Keratinocyte (primary cell): ENCODE results near the gene CEACAM19. TPM values are rescaled to one million over a fixed set of nuclear protein-coding genes. Genes with fewer than 3 reads are reported as not detected.

Experiments used
- DNase-seq: peaks from one replicate; pipeline ENCODE4 v3.0.0-alpha.2; 2011; ENCODE audit warnings: low read depth, missing footprints, low spot score
- FAIRE-seq: peaks from 2 replicates; lab custom pipeline; 2011; peaks lifted over from hg19 to GRCh38; lab: Jason Lieb, UNC
- H2AFZ ChIP-seq: 2 replicates; pipeline ENCODE4 v1.6.0; 2012; ENCODE audit warnings: low read length, control low read depth, inconsistent platforms; ENCODE audit not compliant: control insufficient read depth
- H3K27ac ChIP-seq: 2 replicates; pipeline ENCODE4 v1.5.1; 2011; ENCODE audit warnings: low read length; ENCODE audit not compliant: control insufficient read depth, insufficient read depth
- H3K27me3 ChIP-seq: 3 replicates; pipeline ENCODE4 v1.6.0; 2011; ENCODE audit warnings: low read length; ENCODE audit not compliant: control insufficient read depth, insufficient read depth; ENCODE audit errors: extremely low read depth
- H3K36me3 ChIP-seq, 2 experiments: 2 replicates in 1 of 2; 3 replicates in 1 of 2; pipeline ENCODE4 v1.5.1; 2011; ENCODE audit warnings: low read length in 2 of 2, mild to moderate bottlenecking in 1 of 2; ENCODE audit not compliant: control insufficient read depth in 2 of 2, insufficient read depth in 2 of 2; ENCODE audit errors: extremely low read depth in 1 of 2
- H3K4me1 ChIP-seq: 3 replicates; pipeline ENCODE4 v1.5.1; 2011; ENCODE audit warnings: low read length; ENCODE audit not compliant: control insufficient read depth, insufficient read depth; ENCODE audit errors: extremely low read depth
- H3K4me2 ChIP-seq: 3 replicates; pipeline ENCODE4 v1.6.0; 2011; ENCODE audit warnings: low read depth, low read length; ENCODE audit not compliant: control insufficient read depth, insufficient read depth; ENCODE audit errors: extremely low read depth
- H3K4me3 ChIP-seq, 3 experiments: fragments of 200-600 bp in 1 of 3; sonication (generic) in 1 of 3; 2 replicates in 2 of 3; 3 replicates in 1 of 3; pipeline ENCODE4 v1.5.1; 2011 to 2016; ENCODE audit warnings: low read length in 3 of 3, mild to moderate bottlenecking in 3 of 3, control low read depth in 2 of 3, inconsistent platforms in 1 of 3, low read depth in 1 of 3, mixed read lengths in 1 of 3, mixed run types in 1 of 3, moderate library complexity in 1 of 3; ENCODE audit not compliant: control insufficient read depth in 2 of 3, insufficient read depth in 2 of 3; ENCODE audit errors: extremely low read depth in 1 of 3
- H3K79me2 ChIP-seq: 2 replicates; pipeline ENCODE4 v1.6.0; 2012; ENCODE audit warnings: low read length; ENCODE audit not compliant: control insufficient read depth, insufficient read depth
- H3K9ac ChIP-seq: 3 replicates; pipeline ENCODE4 v1.6.0; 2011; ENCODE audit warnings: low read length; ENCODE audit not compliant: control insufficient read depth, insufficient read depth; ENCODE audit errors: extremely low read depth
- H3K9me1 ChIP-seq: 3 replicates; pipeline ENCODE4 v1.6.0; 2011; ENCODE audit warnings: low read length; ENCODE audit not compliant: control insufficient read depth, insufficient read depth; ENCODE audit errors: extremely low read depth
- H3K9me3 ChIP-seq: 2 replicates; pipeline ENCODE4 v1.5.1; 2012; ENCODE audit warnings: low read depth, low read length; ENCODE audit not compliant: control insufficient read depth
- H4K20me1 ChIP-seq: 3 replicates; pipeline ENCODE4 v1.6.0; 2011; ENCODE audit warnings: low read length; ENCODE audit not compliant: control insufficient read depth, insufficient read depth; ENCODE audit errors: extremely low read depth
- EZH2 ChIP-seq: IDR thresholded peaks from one replicate; pipeline ENCODE4 v1.6.1; 2012; ENCODE audit warnings: inconsistent platforms, mild to moderate bottlenecking, low read length, moderate library complexity
- dilution Hi-C: fragments of 300-500 bp; cut with MboI; formaldehyde crosslinking; loops from one replicate; pipeline ENCODE4 v1.7.0; 2020; ENCODE audit warnings: low sequenced_read_pairs; ENCODE audit not compliant: extremely low pct_ligation_motif_present
- polyA plus RNA-seq, 5 experiments: library from polyadenylated mRNA; depleted of rRNA in 3 of 5; stranded (reverse) in 3 of 5; stranded (forward) in 1 of 5; unstranded in 1 of 5; fragments of >200 nt; gene quantifications; 1 replicate in 1 of 5; 2 replicates in 3 of 5; 3 replicates in 1 of 5; pipeline versions ENCODE4 v1.2.1 to v1.2.3, GENCODE V29; 2011 to 2012; ENCODE audit warnings: missing spikeins in 2 of 5, low read depth in 1 of 5, low replicate concordance in 1 of 5
- TF ChIP-seq, protein P1 (sequence below), 3 experiments: IDR thresholded peaks in 1 of 3; conservative IDR thresholded peaks in 1 of 3; optimal IDR thresholded peaks in 1 of 3; 2 replicates in 2 of 3; 3 replicates in 1 of 3; pipeline versions ENCODE3 to v1.5.1; 2011; ENCODE audit warnings: low read length in 3 of 3, mild to moderate bottlenecking in 3 of 3, moderate library complexity in 2 of 3, control low read depth in 1 of 3, inconsistent platforms in 1 of 3; ENCODE audit not compliant: insufficient read depth in 2 of 3; ENCODE audit errors: extremely low read depth in 1 of 3

CEACAM19 gene
- polyA plus RNA-seq, 1 donor (not counting 4 experiments of a cell fraction or from before 2014, with no cell fraction given) = 3.7 TPM

DNA sequence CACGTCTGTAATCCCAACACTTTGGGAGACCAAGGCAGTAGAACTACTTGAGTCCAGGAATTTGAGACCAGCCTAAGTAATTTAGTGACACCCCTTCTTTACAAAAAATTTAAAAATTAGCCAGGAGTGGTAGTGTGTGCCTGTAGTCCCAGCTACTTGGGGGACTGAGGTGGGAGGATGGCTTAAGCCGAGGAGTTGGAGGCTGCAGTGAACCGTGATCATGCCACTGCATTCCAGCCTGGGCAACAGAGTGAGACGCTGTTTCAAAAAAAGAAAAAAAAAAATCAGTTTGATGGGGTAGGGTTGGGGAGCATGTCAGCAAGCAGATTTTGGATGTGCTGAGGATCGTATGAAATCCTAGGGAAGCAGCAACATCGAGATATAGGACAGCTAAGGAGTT, 4.2 kb downstream of the CEACAM19 start:
- Histone ChIP-seq H3K27me3 (no peaks in the 10 kb centered on the region), H3K9me1 (no peaks in the 10 kb centered on the region), H3K79me2 (no peaks in the 10 kb centered on the region), H3K9ac (no peak overlapping the region), H4K20me1 (no peaks in the 10 kb centered on the region), H3K9me3 (no peaks in the 10 kb centered on the region), H3K4me1 (peaks cover 20% of the 10 kb centered on the region), H3K4me2 (no peak overlapping the region), H3K27ac (no peak overlapping the region), H3K4me3 (no peak overlapping the region), H3K36me3 (peaks cover 0 to 1% of the 10 kb centered on the region in 2 experiments), H2AFZ (no peak overlapping the region)
- DNase-seq (no peak), FAIRE-seq (no peak)
- dilution Hi-C loops = no loop called here
- TF ChIP-seq, protein P1, sequence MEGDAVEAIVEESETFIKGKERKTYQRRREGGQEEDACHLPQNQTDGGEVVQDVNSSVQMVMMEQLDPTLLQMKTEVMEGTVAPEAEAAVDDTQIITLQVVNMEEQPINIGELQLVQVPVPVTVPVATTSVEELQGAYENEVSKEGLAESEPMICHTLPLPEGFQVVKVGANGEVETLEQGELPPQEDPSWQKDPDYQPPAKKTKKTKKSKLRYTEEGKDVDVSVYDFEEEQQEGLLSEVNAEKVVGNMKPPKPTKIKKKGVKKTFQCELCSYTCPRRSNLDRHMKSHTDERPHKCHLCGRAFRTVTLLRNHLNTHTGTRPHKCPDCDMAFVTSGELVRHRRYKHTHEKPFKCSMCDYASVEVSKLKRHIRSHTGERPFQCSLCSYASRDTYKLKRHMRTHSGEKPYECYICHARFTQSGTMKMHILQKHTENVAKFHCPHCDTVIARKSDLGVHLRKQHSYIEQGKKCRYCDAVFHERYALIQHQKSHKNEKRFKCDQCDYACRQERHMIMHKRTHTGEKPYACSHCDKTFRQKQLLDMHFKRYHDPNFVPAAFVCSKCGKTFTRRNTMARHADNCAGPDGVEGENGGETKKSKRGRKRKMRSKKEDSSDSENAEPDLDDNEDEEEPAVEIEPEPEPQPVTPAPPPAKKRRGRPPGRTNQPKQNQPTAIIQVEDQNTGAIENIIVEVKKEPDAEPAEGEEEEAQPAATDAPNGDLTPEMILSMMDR (optimal IDR thresholded peaks at IDR 0.05 in 1 of 3, IDR thresholded peaks at IDR 0.05 in 1 of 3, conservative IDR thresholded peaks at IDR 0.05 in 1 of 3; ENCODE audit: extremely low read depth in 1 of 3, insufficient read depth in 2 of 3, low read length in 3 of 3) = no peak
- TF ChIP-seq EZH2 = no peak

DNA sequence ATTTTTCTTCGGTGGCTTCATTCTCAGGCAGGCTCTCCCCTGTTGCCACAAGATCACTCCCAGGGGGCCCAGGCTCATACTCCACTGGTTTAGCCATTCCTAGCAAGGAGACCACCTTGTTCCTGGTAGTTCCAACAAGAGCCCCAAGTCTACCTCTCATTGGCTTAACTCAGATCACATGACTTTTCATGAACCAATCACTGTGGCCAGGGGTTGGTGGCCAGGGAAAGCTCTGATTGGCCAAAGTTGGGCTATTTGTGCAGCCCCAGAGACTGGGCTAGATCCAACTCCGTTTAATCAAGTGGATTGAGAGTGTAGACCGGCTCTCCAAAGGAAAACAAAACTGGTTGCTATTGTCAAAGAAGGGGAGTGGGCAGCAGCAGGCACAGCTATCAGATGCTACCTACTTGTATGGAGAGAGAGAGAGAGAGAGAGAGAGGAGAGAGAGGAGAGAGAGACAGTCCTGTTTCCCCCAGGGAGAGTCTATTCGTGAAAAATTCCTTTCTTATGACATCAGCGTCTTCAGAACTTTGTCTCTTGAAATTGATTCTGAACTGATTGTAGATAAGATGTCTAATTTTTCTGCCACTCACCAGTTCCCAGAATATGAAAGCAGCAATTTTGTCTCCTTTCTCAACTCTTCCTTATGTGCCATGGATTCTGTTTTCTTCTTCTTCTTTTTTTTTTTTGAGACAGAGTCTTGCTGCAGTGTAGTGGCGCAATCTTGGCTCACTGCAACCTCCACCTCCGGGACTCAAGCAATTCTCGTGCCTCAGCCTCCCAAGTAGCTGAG, 5.9 kb downstream of the CEACAM19 start:
- Histone ChIP-seq H3K27me3 (no peaks in the 10 kb centered on the region), H3K27ac (peak overlapping the region; percentile 40), H3K4me2 (peak overlapping the region; percentile 65), H3K9ac (peak overlapping the region; percentile 30), H3K4me3 (no peak overlapping the region), H3K36me3 (peaks cover 0 to 1% of the 10 kb centered on the region in 2 experiments), H4K20me1 (no peaks in the 10 kb centered on the region), H3K79me2 (no peaks in the 10 kb centered on the region), H3K9me1 (no peaks in the 10 kb centered on the region), H3K4me1 (peaks cover 14% of the 10 kb centered on the region), H3K9me3 (no peaks in the 10 kb centered on the region), H2AFZ (peak overlapping the region; percentile 71)
- FAIRE-seq (peak; percentile 66), DNase-seq (no peak)
- TF ChIP-seq EZH2 = no peak
- TF ChIP-seq, protein P1 (optimal IDR thresholded peaks at IDR 0.05 in 1 of 3, IDR thresholded peaks at IDR 0.05 in 1 of 3, conservative IDR thresholded peaks at IDR 0.05 in 1 of 3; ENCODE audit: extremely low read depth in 1 of 3, insufficient read depth in 2 of 3, low read length in 3 of 3) = no peak
- dilution Hi-C loops = no loop called here
